ENCODE measurements around the gene RAB26.
"Not testable (repeated sequence)": the region's sequence is repeated elsewhere in the genome, so short reads cannot be mapped to it uniquely, and the experiment has no call there.

GRCh38 chr16:2123706-2124376 is 24.6 kb upstream of the RAB26 start:
- TF ChIP-seq, protein P1, sequence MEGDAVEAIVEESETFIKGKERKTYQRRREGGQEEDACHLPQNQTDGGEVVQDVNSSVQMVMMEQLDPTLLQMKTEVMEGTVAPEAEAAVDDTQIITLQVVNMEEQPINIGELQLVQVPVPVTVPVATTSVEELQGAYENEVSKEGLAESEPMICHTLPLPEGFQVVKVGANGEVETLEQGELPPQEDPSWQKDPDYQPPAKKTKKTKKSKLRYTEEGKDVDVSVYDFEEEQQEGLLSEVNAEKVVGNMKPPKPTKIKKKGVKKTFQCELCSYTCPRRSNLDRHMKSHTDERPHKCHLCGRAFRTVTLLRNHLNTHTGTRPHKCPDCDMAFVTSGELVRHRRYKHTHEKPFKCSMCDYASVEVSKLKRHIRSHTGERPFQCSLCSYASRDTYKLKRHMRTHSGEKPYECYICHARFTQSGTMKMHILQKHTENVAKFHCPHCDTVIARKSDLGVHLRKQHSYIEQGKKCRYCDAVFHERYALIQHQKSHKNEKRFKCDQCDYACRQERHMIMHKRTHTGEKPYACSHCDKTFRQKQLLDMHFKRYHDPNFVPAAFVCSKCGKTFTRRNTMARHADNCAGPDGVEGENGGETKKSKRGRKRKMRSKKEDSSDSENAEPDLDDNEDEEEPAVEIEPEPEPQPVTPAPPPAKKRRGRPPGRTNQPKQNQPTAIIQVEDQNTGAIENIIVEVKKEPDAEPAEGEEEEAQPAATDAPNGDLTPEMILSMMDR (IDR thresholded peaks at IDR 0.05), result not testable (repeated sequence)
- TF ChIP-seq EP300, POLR2A (IDR thresholded peaks at IDR 0.05): not testable (repeated sequence)
